ENCODE data around the gene PATL1.

The PATL1 gene

DNA sequence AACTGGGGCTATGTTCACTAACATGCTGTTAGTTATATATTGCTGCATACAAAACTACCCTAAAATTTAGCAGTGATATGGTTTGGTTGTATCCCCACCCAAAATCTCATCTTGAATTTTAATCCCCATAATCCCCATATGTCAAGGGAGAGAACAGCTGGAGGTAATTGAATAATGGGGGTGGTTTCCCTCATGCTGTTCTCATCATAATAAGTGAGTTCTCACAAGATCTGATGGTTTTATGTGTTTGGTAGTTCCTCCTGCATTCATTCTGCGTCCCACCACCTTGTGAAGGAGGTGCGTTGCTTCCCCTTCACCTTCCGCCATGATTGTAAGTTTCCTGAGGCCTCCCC is 10.0 kb upstream of the PATL1 start:
- Histone ChIP-seq H3K27ac (ENCODE audit: low read depth, low read length) (no peak overlapping the region), H3K4me3 (ENCODE audit: insufficient read depth, low read length, poor library complexity, severe bottlenecking) (no peak overlapping the region), H3K9me3 (ENCODE audit: insufficient read depth, low read length) (no peaks in the 10 kb centered on the region), H3F3A (ENCODE audit: insufficient read depth) (no peaks in the 10 kb centered on the region), H3K9me2 (replicated peaks; ENCODE audit: insufficient read depth, low read length) (no peaks in the 10 kb centered on the region), H4K20me1 (ENCODE audit: low read depth, low read length) (no peaks in the 10 kb centered on the region), H3K79me2 (ENCODE audit: insufficient read depth, low read length) (no peaks in the 10 kb centered on the region), H3K36me3 (ENCODE audit: low read length) (no peaks in the 10 kb centered on the region), H3K4me2 (ENCODE audit: low read depth, low read length, poor library complexity, severe bottlenecking) (no peak overlapping the region), H3K9ac (ENCODE audit: low read length) (no peak overlapping the region), H3K27me3 (ENCODE audit: low read length) (no peaks in the 10 kb centered on the region), H2AFZ (ENCODE audit: low read depth, low read length, severe bottlenecking) (no peak overlapping the region)
- TF ChIP-seq EZH2phosphoT487 (conservative IDR thresholded peaks at IDR 0.05; ENCODE audit: low read length): no peak
- TF ChIP-seq, protein P1, sequence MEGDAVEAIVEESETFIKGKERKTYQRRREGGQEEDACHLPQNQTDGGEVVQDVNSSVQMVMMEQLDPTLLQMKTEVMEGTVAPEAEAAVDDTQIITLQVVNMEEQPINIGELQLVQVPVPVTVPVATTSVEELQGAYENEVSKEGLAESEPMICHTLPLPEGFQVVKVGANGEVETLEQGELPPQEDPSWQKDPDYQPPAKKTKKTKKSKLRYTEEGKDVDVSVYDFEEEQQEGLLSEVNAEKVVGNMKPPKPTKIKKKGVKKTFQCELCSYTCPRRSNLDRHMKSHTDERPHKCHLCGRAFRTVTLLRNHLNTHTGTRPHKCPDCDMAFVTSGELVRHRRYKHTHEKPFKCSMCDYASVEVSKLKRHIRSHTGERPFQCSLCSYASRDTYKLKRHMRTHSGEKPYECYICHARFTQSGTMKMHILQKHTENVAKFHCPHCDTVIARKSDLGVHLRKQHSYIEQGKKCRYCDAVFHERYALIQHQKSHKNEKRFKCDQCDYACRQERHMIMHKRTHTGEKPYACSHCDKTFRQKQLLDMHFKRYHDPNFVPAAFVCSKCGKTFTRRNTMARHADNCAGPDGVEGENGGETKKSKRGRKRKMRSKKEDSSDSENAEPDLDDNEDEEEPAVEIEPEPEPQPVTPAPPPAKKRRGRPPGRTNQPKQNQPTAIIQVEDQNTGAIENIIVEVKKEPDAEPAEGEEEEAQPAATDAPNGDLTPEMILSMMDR (IDR thresholded peaks at IDR 0.05; ENCODE audit: insufficient read depth, low read length, poor library complexity, severe bottlenecking): no peak

DNA sequence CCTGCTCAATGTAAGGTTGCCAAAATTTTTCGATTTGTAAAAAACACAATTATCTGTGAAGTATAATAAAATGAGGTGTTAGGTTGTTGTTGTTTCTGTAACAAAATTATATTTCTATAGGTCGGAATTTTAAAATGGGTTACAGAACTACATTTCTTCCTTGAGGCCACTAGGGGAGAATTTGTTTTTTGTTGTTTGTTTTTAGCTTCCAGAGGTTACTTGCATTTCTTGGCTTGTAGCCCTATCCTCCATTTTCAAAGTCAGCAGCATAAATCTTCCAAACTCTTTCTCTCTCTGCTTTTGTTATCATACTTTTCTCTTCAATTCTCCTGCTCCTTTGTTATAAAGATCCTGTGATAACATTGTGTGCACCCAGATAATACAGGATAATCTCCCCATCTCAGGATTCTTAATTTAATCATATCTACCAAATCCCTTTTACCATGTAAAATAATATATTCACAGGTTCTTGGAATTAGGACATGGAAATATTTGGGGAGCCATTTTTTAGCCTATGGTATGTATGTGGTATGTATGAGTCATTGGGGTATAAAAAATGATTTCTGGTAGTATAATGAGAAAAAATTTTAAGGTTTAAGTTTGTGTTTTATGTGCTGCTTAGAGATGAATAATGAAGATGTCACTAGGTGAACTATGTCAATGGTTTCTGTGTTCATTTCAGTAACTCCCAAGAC is 9.4 kb upstream of the PATL1 start:
- Histone ChIP-seq H3K9me3 (ENCODE audit: insufficient read depth, low read length) (no peaks in the 10 kb centered on the region), H3K79me2 (ENCODE audit: insufficient read depth, low read length) (no peaks in the 10 kb centered on the region), H4K20me1 (ENCODE audit: low read depth, low read length) (no peaks in the 10 kb centered on the region), H3F3A (ENCODE audit: insufficient read depth) (no peaks in the 10 kb centered on the region), H3K9me2 (replicated peaks; ENCODE audit: insufficient read depth, low read length) (no peaks in the 10 kb centered on the region), H3K27ac (ENCODE audit: low read depth, low read length) (no peak overlapping the region), H3K4me2 (ENCODE audit: low read depth, low read length, poor library complexity, severe bottlenecking) (no peak overlapping the region), H3K9ac (ENCODE audit: low read length) (no peak overlapping the region), H2AFZ (ENCODE audit: low read depth, low read length, severe bottlenecking) (no peak overlapping the region), H3K27me3 (ENCODE audit: low read length) (no peaks in the 10 kb centered on the region), H3K4me3 (ENCODE audit: insufficient read depth, low read length, poor library complexity, severe bottlenecking) (no peak overlapping the region), H3K36me3 (ENCODE audit: low read length) (no peaks in the 10 kb centered on the region)
- TF ChIP-seq EZH2phosphoT487 (conservative IDR thresholded peaks at IDR 0.05; ENCODE audit: low read length): no peak
- TF ChIP-seq, protein P1 (IDR thresholded peaks at IDR 0.05; ENCODE audit: insufficient read depth, low read length, poor library complexity, severe bottlenecking): no peak

DNA sequence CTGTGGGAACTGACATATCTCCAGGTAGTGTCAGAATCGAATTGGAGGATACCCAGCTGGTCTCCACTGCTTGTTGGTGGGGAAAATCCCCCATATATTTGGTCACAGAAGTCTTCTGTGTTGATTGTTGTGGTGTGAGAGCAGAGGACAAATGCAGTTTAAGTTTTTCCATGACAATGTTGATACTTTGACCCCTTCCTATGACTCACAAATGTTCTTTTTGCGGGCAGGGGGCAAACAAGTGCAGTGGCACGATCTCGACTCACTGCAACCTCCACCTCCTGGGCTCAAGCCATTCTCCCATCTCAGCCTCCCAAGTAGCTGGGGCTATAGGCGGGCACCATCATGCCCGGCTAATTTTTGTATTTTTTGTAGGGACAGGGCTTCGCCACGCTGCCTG is 7.4 kb upstream of the PATL1 start:
- no peak for TF ChIP-seq EZH2phosphoT487 (conservative IDR thresholded peaks at IDR 0.05; ENCODE audit: low read length)
- TF ChIP-seq, protein P1 (IDR thresholded peaks at IDR 0.05; ENCODE audit: insufficient read depth, low read length, poor library complexity, severe bottlenecking): no peak
- Histone ChIP-seq H3K4me2 (ENCODE audit: low read depth, low read length, poor library complexity, severe bottlenecking) (no peak overlapping the region), H3K9ac (ENCODE audit: low read length) (no peak overlapping the region), H3F3A (ENCODE audit: insufficient read depth) (no peaks in the 10 kb centered on the region), H3K27me3 (ENCODE audit: low read length) (no peaks in the 10 kb centered on the region), H3K36me3 (ENCODE audit: low read length) (no peaks in the 10 kb centered on the region), H3K79me2 (ENCODE audit: insufficient read depth, low read length) (no peaks in the 10 kb centered on the region), H4K20me1 (ENCODE audit: low read depth, low read length) (no peaks in the 10 kb centered on the region), H3K9me2 (replicated peaks; ENCODE audit: insufficient read depth, low read length) (no peaks in the 10 kb centered on the region), H3K4me3 (ENCODE audit: insufficient read depth, low read length, poor library complexity, severe bottlenecking) (no peak overlapping the region), H2AFZ (ENCODE audit: low read depth, low read length, severe bottlenecking) (no peak overlapping the region), H3K9me3 (ENCODE audit: insufficient read depth, low read length) (no peaks in the 10 kb centered on the region), H3K27ac (ENCODE audit: low read depth, low read length) (no peak overlapping the region)

Data from SU-DHL-6 (cell line).